ENCODE measurements around the gene SH2D2A.
A peak's percentile ranks its signal among the peaks of the same experiment; 100 is the strongest.

The SH2D2A gene

GRCh38 chr1:156862584-156862983 is 45.9 kb upstream of the SH2D2A start:
- no peak overlapping the region for H2AFZ ChIP-seq (ENCODE audit: low read depth, low read length, severe bottlenecking)
- no peak overlapping the region for H3K4me2 ChIP-seq (ENCODE audit: low read depth, low read length, poor library complexity, severe bottlenecking)
- H3F3A ChIP-seq (ENCODE audit: insufficient read depth): no peaks in the 10 kb centered on the region
- no peak for TF ChIP-seq CTCF (IDR thresholded peaks at IDR 0.05; ENCODE audit: insufficient read depth, low read length, poor library complexity, severe bottlenecking)
- TF ChIP-seq EZH2phosphoT487 (conservative IDR thresholded peaks at IDR 0.05; ENCODE audit: low read length): no peak
- no peaks in the 10 kb centered on the region for H3K9me2 ChIP-seq (replicated peaks; ENCODE audit: insufficient read depth, low read length)
- H3K27me3 ChIP-seq (ENCODE audit: low read length): no peaks in the 10 kb centered on the region
- H3K9ac ChIP-seq (ENCODE audit: low read length): no peak overlapping the region
- no peak overlapping the region for H3K4me3 ChIP-seq (ENCODE audit: insufficient read depth, low read length, poor library complexity, severe bottlenecking)
- no peaks in the 10 kb centered on the region for H3K79me2 ChIP-seq (ENCODE audit: insufficient read depth, low read length)
- H3K36me3 ChIP-seq (ENCODE audit: low read length): no peaks in the 10 kb centered on the region
- H3K9me3 ChIP-seq (ENCODE audit: insufficient read depth, low read length): no peaks in the 10 kb centered on the region
- H3K27ac ChIP-seq (ENCODE audit: low read depth, low read length): no peak overlapping the region
- H4K20me1 ChIP-seq (ENCODE audit: low read depth, low read length): no peaks in the 10 kb centered on the region

- Histone ChIP-seq H3K36me3 (ENCODE audit: low read length) (no peaks in the 10 kb centered on the region), H3K4me3 (ENCODE audit: insufficient read depth, low read length, poor library complexity, severe bottlenecking) (peak within 1 kb of the TSS; percentile 48), H3K79me2 (ENCODE audit: insufficient read depth, low read length) (no peaks in the 10 kb centered on the region), H3K4me2 (ENCODE audit: low read depth, low read length, poor library complexity, severe bottlenecking) (peak within 1 kb of the TSS; percentile 57), H3K9ac (ENCODE audit: low read length) (peak within 1 kb of the TSS; percentile 21; the same call in 1 of the 2 replicates), H2AFZ (ENCODE audit: low read depth, low read length, severe bottlenecking) (peak within 1 kb of the TSS; percentile 66), H3K9me2 (replicated peaks; ENCODE audit: insufficient read depth, low read length) (no peaks in the 10 kb centered on the region), H3K9me3 (ENCODE audit: insufficient read depth, low read length) (no peaks in the 10 kb centered on the region), H3K27me3 (ENCODE audit: low read length) (no peaks in the 10 kb centered on the region), H3F3A (ENCODE audit: insufficient read depth) (no peaks in the 10 kb centered on the region), H3K27ac (ENCODE audit: low read depth, low read length) (no peak within 1 kb of the TSS), H4K20me1 (ENCODE audit: low read depth, low read length) (no peaks in the 10 kb centered on the region)
- TF ChIP-seq CTCF (IDR thresholded peaks at IDR 0.05; ENCODE audit: insufficient read depth, low read length, poor library complexity, severe bottlenecking): no peak
- TF ChIP-seq EZH2phosphoT487 (conservative IDR thresholded peaks at IDR 0.05; ENCODE audit: low read length): no peak
These were observed 44.2 kb upstream of the SH2D2A start, which contains the start of gene NTRK1 for GRCh38 chr1:156860628-156861423. Gene NTRK1 (plus strand): TSS chr1:156860865. CDS start chr1:156860935, 70 bp downstream.

GRCh38 chr1:156860113-156860627 is 43.5 kb upstream of the SH2D2A start:
- peak overlapping the region; percentile 66 for H2AFZ ChIP-seq (ENCODE audit: low read depth, low read length, severe bottlenecking)

More at GRCh38 chr1:156860113-156860627, 43.5 kb upstream of the SH2D2A start:
- peak overlapping the region; percentile 21; the same call in 1 of the 2 replicates for H3K9ac ChIP-seq (ENCODE audit: low read length)
- peak overlapping the region; percentile 57 for H3K4me2 ChIP-seq (ENCODE audit: low read depth, low read length, poor library complexity, severe bottlenecking)
- no peaks in the 10 kb centered on the region for H3F3A ChIP-seq (ENCODE audit: insufficient read depth)
- no peak for TF ChIP-seq EZH2phosphoT487 (conservative IDR thresholded peaks at IDR 0.05; ENCODE audit: low read length)
- TF ChIP-seq CTCF (IDR thresholded peaks at IDR 0.05; ENCODE audit: insufficient read depth, low read length, poor library complexity, severe bottlenecking): peak; percentile 30
- no peaks in the 10 kb centered on the region for H3K9me3 ChIP-seq (ENCODE audit: insufficient read depth, low read length)
- peak overlapping the region; percentile 48 for H3K4me3 ChIP-seq (ENCODE audit: insufficient read depth, low read length, poor library complexity, severe bottlenecking)
- H3K27me3 ChIP-seq (ENCODE audit: low read length): no peaks in the 10 kb centered on the region
- no peak overlapping the region for H3K27ac ChIP-seq (ENCODE audit: low read depth, low read length)
- no peaks in the 10 kb centered on the region for H3K36me3 ChIP-seq (ENCODE audit: low read length)
- no peaks in the 10 kb centered on the region for H3K9me2 ChIP-seq (replicated peaks; ENCODE audit: insufficient read depth, low read length)
- no peaks in the 10 kb centered on the region for H3K79me2 ChIP-seq (ENCODE audit: insufficient read depth, low read length)
- H4K20me1 ChIP-seq (ENCODE audit: low read depth, low read length): no peaks in the 10 kb centered on the region

All from SU-DHL-6 (cell line).